Amniotic epithelial cell (primary cell): ENCODE data around the gene E2F1.
"Not testable (repeated sequence)": the region's sequence is repeated elsewhere in the genome, so short reads cannot be mapped to it uniquely, and the experiment has no call there.

Source experiments
- DNase-seq: peaks from one replicate; pipeline ENCODE4 v3.0.0-alpha.2; 2010; ENCODE audit warnings: low read depth

Gene E2F1

GRCh38 chr20:33710681-33711445, 24.7 kb upstream of the E2F1 start:
- DNase-seq, result no peak

- DNase-seq, result no peak
Measured at GRCh38 chr20:33709905-33710541, 23.8 kb upstream of the E2F1 start.

DNA sequence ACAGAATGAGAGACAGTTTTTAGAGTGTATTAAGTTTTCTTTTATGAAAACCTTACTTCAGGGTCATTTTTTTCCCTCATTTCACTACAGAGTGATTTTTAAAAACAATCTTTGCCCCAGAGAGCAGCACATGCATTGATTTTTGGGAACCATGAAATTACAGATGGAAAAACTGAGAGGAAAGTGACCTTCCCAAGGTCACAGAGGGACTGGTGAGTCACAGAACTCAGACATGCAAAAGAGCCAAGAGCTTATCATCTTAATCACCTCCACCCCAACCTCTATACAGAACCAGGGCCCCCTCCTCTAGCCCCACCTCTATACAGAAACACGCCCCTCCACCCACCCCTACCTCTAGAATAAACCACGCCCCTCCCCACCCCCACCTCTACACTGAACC, 23.2 kb upstream of the E2F1 start:
- DNase-seq, result no peak

DNA sequence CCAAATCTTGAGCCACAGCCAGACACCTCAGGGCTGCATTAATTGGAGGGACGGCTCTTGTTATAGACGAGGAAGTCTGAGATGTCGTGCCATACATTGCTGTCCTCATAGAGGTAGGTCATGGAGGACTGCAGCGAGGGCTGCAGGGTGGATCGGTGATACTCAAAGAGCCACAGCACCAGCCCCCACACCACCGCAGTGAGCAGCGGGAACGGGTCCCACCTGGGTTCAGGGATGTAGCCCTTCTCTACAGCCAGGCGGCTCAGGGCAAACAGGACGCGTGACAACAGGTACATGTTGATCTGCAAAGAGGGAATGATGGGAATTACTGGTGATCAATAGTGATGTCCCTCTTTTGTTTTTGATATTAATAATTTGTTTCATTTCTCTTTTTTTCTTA, 21.5 kb upstream of the E2F1 start:
- DNase-seq, result no peak

DNA sequence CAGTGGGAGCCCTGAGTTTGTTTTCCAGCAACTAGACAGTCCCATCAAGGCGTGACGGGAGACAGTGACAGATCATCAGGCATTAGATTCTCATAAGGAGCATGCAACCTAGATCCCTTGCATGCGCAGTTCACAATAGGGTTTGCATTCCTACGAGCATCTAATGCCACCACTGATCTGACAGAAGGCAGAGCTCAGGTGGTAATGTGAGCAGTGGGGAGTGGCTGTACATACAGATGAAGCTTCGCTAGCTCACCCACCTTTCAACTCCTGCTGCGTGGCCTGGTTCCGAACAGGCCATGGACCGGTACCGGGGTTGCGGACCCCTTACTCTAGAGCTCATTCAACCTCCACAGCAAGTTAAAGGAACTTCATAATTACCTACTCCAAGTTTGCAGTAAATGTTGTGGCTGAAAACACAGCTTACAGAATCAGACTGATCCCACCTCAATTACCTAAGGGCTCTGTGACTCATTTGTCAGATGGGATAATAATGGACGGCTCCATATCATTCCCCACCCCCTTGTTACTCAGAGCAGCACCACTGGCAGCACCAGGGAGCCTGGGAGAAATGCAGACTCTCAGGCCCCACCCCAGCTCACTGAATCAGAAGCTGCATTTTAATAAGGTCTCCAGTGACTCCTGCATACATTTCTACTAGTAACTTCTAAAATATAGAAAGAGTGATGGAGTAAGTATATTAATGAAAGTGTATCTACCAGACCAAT, 18.2 kb upstream of the E2F1 start:
- peak; percentile 60 for DNase-seq

GRCh38 chr20:33703498-33704137, 17.4 kb upstream of the E2F1 start:
- no peak for DNase-seq

GRCh38 chr20:33702861-33703260, 16.7 kb upstream of the E2F1 start:
- DNase-seq, result no peak

DNA sequence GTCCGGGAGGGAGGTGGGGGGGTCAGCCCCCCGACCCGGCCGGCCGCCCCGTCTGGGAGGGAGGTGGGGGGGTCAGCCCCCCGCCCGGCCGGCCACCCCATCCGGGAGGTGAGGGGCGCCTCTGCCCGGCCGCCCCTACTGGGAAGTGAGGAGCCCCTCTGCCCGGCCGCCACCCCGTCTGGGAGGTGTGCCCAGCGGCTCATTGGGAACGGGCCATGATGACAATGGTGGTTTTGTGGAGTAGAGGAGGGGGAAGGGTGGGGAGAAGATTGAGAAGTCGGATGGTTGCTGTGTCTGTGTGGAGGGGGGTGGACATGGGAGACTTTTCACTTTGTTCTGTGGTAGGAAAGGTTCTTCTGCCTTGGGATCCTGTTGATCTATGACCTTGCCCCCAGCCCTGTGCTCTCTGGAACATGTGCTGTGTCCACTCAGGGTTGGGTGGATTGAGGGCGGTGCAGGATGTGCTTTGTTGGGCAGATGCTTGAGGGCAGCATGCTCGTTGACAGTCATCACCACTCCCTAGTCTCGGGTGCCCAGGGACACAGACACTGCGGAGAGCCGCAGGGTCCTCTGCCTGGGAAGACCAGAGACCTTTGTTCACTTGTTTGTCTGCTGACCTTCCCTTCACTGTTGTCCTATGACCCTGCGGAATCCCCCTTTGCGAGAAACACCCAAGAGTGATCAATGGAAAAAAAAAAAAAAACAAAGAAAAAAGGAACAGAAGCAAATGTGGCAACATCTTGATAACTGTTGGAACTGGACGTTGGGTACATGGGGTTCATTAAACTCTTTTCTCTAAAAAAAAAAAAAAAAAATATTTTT, 15.7 kb upstream of the E2F1 start:
- no peak for DNase-seq

GRCh38 chr20:33700696-33701441, 14.7 kb upstream of the E2F1 start:
- not testable (repeated sequence) for DNase-seq

DNA sequence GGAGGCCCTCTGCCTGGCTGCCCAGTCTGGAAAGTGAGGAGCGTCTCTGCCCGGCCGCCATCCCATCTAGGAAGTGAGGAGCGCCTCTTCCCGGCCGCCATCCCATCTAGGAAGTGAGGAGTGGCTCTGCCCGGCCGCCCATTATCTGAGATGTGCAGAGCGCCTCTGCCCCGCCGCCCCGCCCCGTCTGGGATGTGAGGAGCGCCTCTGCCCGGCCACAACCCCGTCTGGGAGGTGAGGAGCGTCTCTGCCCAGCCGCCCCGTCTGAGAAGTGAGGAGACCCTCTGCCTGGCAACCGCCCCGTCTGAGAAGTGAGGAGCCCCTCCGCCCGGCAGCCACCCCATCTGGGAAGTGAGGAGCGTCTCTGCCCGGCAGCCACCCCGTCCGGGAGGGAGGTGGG, 12.8 kb upstream of the E2F1 start:
- DNase-seq, result not testable (repeated sequence)

GRCh38 chr20:33697129-33697528, 10.9 kb upstream of the E2F1 start:
- DNase-seq, result no peak

GRCh38 chr20:33696448-33696847, 10.3 kb upstream of the E2F1 start:
- no peak for DNase-seq

- DNase-seq, result no peak
Measured at GRCh38 chr20:33694639-33695012, 8.4 kb upstream of the E2F1 start.

GRCh38 chr20:33693741-33694638, 7.8 kb upstream of the E2F1 start:
- no peak for DNase-seq

GRCh38 chr20:33693289-33693688, 7.1 kb upstream of the E2F1 start:
- no peak for DNase-seq

DNA sequence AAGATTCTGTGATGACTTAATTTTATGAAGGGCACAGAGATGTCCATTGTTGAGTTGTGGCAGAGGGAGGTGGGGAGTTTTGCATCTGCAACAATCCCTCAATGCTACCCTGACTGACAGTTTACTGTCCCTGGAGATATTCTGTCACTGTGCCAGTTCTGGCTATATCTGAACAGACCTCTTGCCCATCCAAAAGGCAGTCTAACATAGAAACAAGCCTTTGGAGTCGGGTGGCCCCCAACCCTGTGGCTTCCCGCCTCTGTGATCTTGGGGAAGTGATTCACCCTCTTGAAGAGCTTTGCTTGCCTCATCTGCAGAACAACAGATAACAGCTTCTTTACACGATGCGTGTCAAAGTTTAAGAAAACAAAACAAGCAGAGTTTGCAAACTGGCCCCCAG, 3.8 kb upstream of the E2F1 start:
- peak; percentile 90 for DNase-seq

DNA sequence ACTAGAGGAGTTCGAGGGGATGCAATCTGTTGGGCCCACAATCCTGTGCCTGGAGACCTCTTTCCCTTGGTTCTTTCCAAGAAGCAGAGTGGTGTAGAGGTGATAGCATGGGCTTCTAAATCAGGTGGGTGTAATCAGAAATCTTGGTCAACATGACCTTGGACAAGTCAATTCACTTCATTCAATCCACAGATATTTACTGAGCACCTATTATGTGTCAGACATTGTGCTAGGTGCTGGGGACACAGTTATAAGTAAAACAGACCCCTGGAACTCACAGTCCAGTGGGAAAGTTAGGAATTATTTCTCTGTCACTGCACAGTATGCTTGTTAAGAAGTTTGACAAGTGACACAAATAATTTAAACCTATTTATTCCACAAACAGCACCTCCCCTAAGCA, 3.3 kb upstream of the E2F1 start:
- DNase-seq, result no peak

DNA sequence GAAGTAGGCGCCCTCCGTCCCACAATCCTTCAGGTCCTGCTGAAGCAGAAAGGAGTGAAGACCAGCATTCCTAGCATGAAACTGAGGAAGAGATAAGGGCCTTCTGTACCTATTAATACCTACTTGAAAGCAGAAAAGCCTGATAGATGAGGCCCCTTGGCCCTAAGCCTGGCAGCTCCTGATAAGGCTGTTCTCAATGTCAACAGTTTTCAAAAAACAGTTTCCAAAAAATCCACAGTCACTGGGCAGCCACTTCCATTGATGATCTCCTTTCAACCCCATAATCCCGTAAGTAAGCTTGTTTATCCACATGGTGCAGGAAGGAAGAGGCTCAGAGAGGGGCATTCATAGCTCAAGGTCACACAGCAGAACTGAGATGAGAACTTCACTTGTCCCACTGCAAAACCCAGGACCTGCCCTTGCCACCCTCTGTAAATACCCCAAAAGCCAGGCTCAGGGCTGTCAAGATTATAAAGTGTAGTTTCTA, 2.8 kb upstream of the E2F1 start:
- no peak for DNase-seq

DNA sequence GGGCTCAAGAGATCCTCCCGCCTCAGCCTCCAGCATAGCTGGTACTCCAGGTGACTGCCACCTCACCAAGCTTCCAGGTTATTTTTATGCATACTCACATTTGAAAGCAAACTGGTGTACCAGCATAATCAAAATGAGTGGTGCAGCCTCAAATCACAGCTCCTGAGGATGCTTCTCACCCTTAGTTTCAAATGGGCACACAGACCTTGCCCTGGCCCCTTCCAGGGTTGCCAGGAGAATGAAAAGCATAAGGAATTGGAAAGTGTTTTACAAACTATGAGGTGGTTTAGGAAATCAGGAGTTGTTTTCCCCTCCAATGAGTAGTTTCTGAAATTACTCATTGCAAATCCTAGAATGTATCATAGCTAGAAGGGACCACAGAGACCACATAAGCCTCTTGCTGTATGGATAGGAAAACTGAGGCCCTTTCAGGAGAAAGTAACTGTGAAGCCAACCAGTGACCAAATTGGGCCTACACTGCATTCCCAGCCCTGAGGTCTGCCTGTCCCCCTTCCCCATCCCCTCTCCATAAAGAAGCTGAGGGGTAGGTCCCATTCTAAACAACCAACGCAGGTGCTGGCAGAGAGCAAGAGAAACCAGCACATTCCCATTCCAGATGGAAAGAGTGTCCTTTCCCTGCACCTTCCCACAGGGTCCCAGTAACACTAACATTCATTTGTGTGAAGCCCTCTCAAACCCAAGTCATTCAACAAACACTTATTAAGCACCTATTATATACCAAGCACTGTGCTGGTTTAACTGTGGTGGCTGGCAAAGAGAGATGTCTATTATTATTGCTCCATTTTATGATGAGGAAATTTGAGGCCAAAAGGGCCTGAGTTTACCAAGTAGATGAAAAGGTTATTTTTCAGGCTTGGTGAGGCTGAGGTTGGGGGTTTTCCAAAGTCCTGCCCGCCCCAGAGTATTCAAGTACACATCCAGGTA, 2.1 kb upstream of the E2F1 start:
- DNase-seq, result peak; percentile 55
